Measurements from ENCODE around the gene SLC25A52.
"Not testable (repeated sequence)": the region's sequence is repeated elsewhere in the genome, so short reads cannot be mapped to it uniquely, and the experiment has no call there.

The SLC25A52 gene

DNA sequence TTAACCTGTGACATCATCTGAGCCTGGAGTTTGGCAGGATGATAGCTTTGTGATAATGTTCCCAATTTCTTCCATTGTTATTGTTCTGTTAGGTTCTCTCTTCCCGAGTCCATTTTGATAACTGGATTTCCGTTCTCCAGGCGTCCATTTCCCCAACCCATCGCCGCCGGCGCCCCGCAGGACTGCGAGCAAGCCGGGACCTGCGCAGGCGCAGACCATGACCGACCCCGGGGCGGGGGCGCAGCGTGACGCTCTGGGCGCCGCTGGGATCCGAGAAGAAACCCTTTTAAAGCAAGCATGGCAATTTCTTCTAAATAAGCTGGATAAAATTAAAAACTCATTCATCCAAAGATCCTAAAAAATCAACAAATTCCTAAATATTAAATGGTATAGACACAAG lies at the start of gene SLC25A52:
TSS of gene SLC25A52 (minus strand) at position 186 of the 400 bp plus-strand sequence. CDS start 219 bp downstream, outside the sequence.
- DNase-seq (ENCODE audit: low spot score), result no peak

- not testable (repeated sequence) for DNase-seq (ENCODE audit: low spot score)
Observed at GRCh38 chr18:31809049-31809448, 48.4 kb upstream of the SLC25A52 start.

DNA sequence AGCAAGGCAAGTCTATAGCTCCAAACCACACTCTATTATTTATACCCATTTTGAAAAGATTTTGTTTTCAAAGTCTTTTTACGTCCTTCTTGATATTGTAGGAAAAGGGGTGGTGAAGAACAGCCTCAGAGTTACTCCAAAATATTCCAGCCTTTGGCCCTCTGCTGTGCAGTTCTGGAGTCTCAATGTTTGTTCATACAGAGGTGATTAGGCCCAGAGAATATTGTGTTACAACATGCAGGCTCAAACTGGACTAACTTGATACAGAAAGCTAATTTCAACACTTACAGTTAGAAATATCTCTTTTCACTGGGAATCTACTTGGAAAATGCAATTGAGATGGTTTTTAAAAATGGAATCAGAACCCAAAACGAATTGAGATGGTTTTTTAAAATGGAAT lies 40.4 kb upstream of the SLC25A52 start:
- DNase-seq (ENCODE audit: low spot score), result no peak

DNA sequence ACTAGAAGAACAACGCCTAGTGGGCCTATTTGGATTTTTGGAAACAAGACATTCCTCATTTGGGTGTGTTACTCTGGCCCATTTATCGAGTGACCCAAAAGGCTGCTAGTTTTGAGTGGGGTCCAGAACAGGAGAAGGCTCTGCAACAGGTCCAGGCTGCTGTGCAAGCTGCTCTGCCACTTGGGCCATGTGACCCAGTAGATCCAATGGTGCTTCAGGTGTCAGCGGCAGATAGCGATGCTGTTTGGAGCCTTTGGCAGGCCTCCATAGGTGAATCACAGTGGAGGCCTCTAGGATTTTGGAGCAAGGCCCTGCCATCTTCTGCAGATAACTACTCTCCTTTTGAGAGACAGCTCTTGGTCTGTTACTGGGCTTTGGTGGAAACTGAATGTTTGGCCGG lies 38.6 kb upstream of the SLC25A52 start:
- DNase-seq (ENCODE audit: low spot score), result not testable (repeated sequence)

- DNase-seq (ENCODE audit: low spot score), result no peak
Observed at GRCh38 chr18:31798399-31798798, 37.7 kb upstream of the SLC25A52 start.

GRCh38 chr18:31795747-31796146 lies 35.1 kb upstream of the SLC25A52 start:
- DNase-seq (ENCODE audit: low spot score), result no peak

- no peak for DNase-seq (ENCODE audit: low spot score)
Observed at GRCh38 chr18:31793531-31793930, 32.9 kb upstream of the SLC25A52 start.

DNA sequence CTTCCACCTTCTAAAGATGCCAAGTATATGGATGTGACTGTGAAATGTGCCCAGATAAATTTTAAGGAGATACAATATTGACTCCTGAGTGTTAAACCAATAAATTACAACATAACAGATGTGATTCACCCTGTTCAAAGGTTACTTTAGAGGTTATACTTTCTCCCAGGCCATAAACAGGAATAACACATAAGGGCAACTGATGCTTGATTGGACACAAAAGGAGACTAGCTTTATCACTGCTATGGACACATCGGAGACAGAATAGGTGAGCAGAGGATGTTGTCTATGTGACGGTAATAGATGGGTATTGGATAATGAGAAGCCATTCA lies 31.9 kb upstream of the SLC25A52 start:
- no peak for DNase-seq (ENCODE audit: low spot score)

DNA sequence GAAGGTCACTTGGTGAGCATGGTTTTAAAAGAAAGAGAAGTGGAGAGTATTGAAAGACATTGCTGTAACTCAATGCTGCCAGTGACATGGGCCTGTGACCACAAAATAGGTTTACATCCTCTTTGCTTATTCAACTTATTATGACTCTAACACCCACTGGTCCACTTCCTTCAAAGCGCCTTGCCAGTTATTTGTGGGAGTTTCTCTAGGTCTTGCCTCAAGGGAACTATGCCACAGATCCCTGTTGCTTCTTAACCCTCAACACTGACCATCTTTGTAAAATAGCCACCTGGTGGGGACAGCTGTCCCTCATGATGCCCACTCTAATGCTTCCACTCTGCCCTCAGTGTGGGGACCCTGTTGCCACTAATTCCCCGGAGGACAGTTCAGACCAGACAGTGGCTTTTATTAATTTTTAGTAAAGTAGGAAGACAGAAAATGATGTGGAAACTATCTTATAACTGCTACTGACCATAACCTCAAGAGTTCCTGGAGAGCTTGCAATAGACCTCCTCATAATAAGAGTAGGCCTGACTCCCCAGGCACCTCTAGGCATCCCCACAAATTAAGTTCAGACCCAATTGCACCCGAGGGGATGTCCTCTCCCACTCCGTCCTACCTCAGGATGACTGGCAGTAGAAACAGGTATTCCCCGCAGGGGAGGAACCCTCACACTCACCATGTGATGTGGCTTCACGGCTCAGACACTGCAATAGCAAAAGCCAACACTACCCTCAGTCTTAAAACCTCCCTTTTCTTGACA lies 31.3 kb upstream of the SLC25A52 start:
- no peak for DNase-seq (ENCODE audit: low spot score)

GRCh38 chr18:31789409-31789808 lies 28.7 kb upstream of the SLC25A52 start:
- no peak for DNase-seq (ENCODE audit: low spot score)

- DNase-seq (ENCODE audit: low spot score), result no peak
Observed at GRCh38 chr18:31783059-31783458, 22.4 kb upstream of the SLC25A52 start.

GRCh38 chr18:31778391-31778950 lies 17.8 kb upstream of the SLC25A52 start:
- no peak for DNase-seq (ENCODE audit: low spot score)

- no peak for DNase-seq (ENCODE audit: low spot score)
Observed at GRCh38 chr18:31776093-31776492, 15.4 kb upstream of the SLC25A52 start.

DNA sequence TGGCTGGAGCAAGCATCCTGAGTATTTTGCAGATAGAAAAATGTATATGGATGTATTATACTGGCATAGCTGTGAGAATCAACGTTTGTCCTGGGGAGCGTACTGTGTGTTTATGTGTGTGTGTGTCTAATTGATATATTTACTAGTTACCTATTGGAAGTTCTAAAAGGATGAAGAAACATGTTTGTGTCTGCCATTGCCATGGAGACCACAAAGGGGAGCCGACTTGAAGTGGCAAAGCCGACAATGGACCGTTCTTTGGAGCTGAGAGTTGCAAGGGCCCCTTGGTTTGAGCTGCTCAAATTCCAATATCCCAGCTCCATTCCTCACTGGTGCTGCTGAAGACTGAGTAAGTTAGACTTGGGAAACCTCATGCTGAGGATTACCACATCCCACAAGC lies 14.3 kb upstream of the SLC25A52 start:
- no peak for DNase-seq (ENCODE audit: low spot score)

DNA sequence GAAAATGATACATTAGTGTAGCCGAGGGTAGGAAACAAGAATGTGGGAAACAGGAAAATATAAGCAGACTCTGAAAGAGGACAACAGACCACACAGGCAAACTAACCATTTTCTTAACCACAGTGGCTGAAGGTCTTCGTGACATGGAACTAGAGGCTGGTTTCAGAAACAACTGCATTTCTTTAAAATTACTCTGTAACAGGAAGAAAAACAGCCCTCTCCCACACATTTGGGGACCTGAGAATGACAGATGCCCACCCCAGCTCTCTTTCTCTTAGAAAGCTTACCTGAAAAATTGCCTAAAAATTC lies 13.8 kb upstream of the SLC25A52 start:
- no peak for DNase-seq (ENCODE audit: low spot score)

DNA sequence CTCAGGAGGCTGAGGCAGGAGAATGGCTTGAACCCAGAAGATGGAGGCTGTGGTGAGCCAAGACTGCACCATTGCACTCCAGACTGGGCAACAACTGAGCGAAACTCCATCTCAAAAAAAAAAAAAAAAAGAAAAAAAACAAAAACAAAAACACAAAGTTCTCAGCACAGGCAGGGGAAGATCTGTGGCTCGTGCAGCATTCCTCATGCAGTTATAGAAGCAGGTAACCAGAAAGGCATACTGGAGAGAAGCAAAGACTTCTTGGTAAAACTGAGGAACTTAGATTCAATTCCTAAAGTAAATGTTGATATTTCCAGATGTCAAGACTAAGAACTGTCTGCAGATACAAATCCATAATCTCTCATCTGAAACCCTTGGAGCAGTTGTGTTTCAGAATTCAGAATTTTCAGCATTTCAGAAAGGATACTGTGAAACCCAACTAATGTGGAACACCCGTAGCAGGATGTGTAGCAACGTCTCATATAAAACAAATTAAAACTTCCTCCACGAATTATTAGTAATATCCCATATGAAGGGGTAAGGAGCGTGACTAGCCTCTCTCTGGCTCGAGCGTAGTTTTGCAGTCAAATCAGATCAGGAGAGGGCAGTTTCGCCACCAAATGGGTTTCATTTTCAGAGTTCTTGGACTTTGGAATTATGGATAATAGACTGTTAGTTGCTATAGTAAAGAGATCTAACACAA lies 13.2 kb upstream of the SLC25A52 start:
- DNase-seq (ENCODE audit: low spot score), result no peak

GRCh38 chr18:31772699-31773098 lies 12.0 kb upstream of the SLC25A52 start:
- no peak for DNase-seq (ENCODE audit: low spot score)

- no peak for DNase-seq (ENCODE audit: low spot score)
Observed at GRCh38 chr18:31750273-31750672, 10.4 kb downstream of the SLC25A52 start.

GRCh38 chr18:31746396-31746795 lies 14.3 kb downstream of the SLC25A52 start:
- DNase-seq (ENCODE audit: low spot score), result no peak

DNA sequence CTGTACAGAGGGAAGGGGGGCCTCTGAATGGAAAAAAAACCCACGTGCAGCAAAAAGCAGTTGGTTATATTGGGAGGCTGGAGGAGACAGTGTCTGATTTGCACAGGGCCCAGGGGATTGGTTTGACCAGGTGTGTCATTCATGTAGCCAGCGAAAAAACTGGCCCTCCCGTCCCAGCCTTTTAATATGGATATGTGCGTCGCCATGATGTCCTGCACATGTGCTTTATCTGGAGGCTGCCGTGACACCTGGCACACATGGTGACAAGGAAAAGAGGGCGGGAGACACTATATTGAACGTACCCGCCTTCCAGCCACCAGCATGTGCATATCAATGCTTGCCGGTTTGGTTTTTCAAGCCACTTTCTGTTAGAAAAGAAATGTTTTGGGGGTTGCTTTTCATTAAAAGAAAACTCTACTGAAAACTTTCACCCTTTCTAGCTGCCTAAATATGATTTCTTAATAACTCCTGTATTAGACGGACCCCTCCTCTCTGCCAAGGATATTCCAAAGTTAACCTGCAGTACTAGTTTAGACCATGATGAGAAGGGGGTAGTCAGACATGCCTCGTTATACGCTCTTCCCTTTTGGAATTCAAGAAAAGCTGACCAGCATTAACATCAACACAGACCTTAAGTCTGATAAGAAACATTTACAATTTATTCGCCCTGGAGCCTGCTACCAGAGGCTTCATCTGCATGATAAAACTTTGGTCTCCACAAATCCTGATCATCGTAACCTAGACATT lies 16.2 kb downstream of the SLC25A52 start:
- no peak for DNase-seq (ENCODE audit: low spot score)

DNA sequence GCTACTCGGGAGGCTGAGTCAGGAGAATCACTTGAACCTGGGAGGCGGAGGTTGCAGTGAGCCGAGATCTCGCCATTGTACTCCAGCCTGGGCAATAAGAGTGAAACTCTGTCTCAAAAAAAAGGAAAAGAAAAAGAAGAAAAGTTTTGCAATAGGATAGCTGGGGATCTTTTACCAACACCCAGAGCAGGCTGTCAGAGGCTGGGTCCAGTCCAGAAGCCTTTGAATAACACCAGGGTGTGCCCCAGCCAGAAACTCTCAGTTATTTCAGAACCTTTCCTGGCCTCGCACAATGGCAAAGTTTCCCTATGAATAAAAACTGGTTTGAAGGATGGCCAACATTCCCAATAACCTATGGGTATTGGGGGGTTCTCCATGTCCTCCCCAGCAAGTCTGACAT lies 17.1 kb downstream of the SLC25A52 start:
- DNase-seq (ENCODE audit: low spot score), result not testable (repeated sequence)

DNA sequence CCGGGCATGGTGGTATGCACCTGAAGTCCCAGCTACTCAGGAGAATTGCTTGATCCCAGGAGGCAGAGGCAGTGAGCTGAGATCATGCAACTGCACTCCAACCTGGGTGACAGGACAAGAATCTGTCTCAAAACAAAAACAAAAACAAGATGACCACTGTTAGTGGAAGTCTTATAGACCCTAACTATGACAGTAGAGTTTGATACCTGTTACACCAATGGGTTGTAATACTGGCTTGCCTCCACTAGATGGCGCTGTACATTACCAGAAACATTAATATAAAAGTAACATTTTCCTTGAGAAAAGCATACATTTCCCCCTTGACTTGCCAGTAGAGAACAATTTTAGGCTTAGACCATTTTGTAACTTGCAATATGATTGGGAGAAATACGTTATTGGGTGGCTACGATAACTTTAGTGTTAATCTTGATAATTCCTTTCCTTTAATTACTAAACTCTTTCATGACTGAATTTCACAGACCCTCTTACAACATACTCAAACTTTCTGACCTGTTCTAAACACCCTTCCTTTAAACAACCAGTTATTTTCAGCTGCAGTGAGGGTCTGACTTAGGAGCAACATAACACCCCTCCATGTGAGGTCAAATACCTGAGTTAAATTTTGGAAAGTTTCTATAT lies 19.5 kb downstream of the SLC25A52 start:
- DNase-seq (ENCODE audit: low spot score), result no peak

Data from ecto neural progenitor cell (in vitro differentiated cells).